Esophagus muscularis mucosa (tissue), 3 donors: ENCODE data around the gene JUND.

Experiments
- EP300 ChIP-seq: sonication (generic); formaldehyde crosslinking; IDR thresholded peaks from one replicate; pipeline ENCODE4 v1.6.1; 2017; ENCODE audit warnings: antibody characterized with exemption
- POLR2AphosphoS5 ChIP-seq, 2 donors: sonication (generic); formaldehyde crosslinking; IDR thresholded peaks; one replicate each; pipeline ENCODE4 v1.6.1; 2017; ENCODE audit warnings: antibody characterized with exemption in 2 of 2

DNA sequence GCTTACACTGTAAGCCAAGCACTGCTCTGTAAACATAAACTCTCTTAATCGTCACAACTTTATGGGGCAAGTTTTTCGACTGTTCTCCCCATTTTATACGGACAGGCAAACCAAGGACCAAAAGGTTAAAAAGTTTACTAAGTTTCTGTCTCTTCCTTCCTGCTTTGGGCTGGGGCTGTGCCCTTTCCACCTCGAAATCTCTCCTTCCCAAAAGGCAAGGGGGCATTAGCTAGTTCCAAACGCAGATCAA lies 2.2 kb downstream of the JUND start:
- TF ChIP-seq EP300 (no peak), POLR2AphosphoS5 (IDR thresholded peaks at IDR 0.05) (no peak)
